GM04503 (cell line): ENCODE measurements around the gene ATXN1L.
"Not testable (repeated sequence)": the region's sequence is repeated elsewhere in the genome, so short reads cannot be mapped to it uniquely, and the experiment has no call there.

Experiments used
- DNase-seq: peaks from one replicate; pipeline ENCODE4 v3.0.0-alpha.2; 2012; ENCODE audit warnings: low read depth

ATXN1L gene

GRCh38 chr16:71894229-71894920 is 48.6 kb downstream of the ATXN1L start:
- DNase-seq: no peak

DNA sequence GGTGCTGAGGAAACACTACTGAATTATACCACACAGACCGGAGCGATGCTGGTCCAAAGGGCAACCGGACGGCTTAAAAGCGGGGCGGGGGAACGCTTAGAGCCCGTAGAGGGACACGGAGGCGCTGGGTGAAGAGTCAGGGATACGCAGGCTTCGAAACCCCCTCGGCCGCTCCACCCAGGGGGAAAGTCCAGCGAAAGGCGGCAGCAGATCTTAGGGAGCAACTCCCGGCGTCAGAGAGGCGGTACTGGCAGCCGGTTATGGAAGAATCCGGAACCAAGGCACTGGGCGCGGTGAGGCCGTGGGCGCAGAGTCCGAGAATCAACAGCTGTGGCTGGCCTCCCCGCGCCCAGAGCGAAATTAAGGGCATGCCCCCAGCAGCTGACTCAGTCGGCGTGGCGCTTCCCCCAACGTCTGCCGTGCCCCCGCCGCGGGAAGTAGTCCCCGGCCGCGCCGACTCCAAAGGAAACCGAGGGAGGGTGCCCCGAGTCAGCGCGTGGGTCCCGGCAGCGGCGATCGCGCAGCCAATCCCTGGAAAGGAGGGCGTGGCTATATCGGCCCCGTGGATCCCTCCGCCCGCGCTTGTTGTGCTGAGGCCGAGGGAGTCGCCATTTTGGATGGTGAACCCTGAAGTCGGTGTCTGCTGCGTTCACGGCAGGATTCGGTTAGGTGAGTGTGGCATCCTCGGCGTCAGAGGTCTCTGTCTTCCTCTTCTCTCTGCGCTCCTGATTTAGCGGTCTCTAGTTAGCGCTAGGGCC is 49.3 kb downstream of the ATXN1L start, which contains the start of gene IST1:
IST1 (plus strand) TSS at position 611 of the 758 bp plus-strand sequence. CDS start 20,110 bp downstream, outside the sequence.
- DNase-seq: peak; percentile 87

DNA sequence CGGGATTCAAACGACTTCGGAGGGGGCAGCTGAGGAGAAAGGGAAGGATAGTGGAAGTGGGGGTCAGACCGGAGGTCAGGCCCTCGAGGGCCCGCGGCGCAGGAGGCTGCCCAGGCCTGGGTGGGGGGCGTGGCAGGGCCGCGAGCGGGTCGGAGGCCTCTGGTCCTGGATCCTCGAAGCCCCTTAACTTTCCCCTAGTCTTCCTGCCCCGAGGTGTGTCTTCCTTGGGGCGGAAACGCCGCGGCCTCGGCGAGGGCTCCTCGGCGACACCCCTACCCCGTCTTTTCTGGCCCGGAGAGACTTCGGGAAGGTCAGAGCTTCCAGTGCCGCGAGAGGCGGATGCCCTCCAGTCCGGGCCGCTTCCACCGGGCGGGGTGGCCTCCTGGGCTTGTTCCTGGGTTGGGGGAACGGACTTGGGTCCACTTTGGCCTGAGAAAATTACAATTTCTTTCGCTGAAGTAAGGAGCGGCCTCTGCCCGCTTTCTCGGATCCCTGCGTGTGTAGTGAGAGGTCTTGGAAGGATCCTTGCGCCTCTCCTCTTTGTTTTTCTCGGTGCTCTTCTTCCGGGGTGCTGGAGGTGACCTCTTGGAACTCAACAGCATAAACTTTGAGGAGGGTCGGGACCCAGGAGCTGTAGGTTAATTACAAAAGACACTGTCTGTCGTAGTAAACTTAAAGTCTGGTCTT is 50.0 kb downstream of the ATXN1L start:
- DNase-seq: no peak

DNA sequence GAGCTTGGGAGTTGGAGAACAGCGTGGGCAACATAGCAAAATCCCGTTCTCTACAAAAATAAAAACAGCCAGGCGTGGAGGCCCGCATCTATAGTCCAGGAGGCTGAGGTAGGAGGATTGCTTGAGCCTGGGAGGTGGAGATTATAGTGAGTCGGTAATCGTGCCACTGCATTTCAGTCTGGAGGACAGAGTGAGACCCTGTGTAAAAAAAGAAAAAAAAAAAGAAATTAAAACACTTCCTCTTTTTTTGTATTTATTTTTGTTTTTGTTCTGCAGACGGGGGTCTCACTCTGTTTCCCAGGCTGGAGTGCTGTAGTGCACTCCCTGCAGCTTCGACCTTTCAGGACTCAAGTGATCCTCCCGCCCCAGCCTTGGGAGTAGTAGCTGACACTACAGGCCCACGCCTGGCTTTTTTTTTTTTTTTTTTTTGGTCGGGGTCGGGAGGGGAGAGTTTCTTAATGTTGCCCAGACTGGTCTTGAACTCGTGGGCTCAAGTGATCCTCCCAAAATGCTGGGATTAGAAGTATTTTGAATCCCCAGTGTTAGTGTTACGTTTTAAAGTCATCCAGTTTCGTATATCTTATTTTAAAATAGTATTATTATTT is 51.1 kb downstream of the ATXN1L start:
- DNase-seq: no peak

GRCh38 chr16:71899171-71899570 is 53.4 kb downstream of the ATXN1L start:
- no peak for DNase-seq

GRCh38 chr16:71902656-71903365 is 57.0 kb downstream of the ATXN1L start:
- DNase-seq: no peak

DNA sequence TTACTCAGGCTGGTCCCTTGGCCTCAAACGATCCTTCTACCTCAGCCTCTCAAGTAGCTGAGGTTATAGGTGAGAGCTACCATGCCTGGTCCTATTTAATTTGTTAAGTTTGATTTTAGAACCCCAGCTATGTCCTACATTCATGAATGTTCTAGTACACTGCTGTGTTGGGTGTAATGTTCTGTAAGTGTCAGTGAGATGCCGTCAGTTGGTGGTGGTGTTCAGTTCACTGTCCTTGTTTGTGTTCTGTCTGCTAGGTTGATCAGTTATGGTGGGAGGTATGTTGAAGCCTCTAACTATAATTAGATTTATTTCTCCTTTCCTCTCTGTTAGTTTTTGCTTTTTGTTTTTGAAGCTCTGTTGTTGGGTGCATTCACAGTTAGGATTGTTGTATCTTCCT is 57.8 kb downstream of the ATXN1L start:
- no peak for DNase-seq

DNA sequence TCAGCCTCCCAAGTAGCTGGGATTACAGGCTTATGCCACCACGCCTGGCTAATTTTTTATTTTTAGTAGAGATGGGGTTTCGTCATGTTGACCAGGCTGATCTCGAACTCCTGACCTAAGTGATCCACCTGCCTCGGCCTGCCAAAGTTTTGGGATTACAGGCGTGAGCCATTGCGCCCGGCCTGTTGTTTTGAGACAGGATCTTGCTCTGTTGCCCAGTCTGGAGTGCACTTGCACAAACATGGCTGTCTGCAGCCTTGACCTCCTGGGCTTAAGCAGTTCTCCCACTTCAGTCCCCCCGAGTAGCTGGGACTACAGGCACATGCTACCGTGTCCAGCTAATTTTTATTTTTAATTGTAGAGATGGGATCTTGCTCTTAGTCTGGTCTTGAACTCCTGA is 58.5 kb downstream of the ATXN1L start:
- no peak for DNase-seq

DNA sequence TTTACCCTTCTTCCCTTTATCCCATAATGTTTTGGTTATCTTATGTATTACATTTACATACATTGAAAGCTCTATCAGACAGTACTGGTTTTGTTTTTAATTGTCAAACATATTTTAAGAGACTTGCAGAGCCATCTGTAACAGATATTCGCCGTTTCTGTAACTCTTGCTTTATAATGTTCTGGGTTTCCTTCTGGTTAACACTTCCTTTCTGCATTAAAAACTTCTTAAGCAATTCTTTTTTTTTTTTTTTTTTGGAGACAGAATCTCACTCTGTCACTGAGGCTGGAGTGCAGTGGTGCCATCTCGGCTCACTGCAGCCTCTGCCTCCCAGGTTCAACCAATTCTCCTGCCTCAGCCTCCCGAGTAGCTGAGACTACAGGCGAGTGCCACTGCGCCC is 60.0 kb downstream of the ATXN1L start:
- not testable (repeated sequence) for DNase-seq
